CD4-positive, alpha-beta T cell (primary cell): ENCODE results near the gene BNIP2. TPM values are rescaled to one million over a fixed set of nuclear protein-coding genes. Genes with fewer than 3 reads are reported as not detected.

ENCODE experiments used
- ATAC-seq: fragments of 200-7000 bp; cut with Tn5 transposase; one replicate; pipeline ENCODE4 v1.10.0; 2022; ENCODE audit warnings: mild to moderate bottlenecking; ENCODE audit not compliant: poor library complexity
- CTCF ChIA-PET: fragments of 350-600 bp; sonication (Branson Sonifier 250); formaldehyde crosslinking; loops from one replicate; lab custom pipeline; 2021; ENCODE audit warnings: antibody characterized with exemption, inconsistent platforms; lab: Charles Lee
- POLR2A ChIA-PET: fragments of 350-600 bp; sonication (Branson Sonifier 250); formaldehyde crosslinking; loops from one replicate; lab custom pipeline; 2021; ENCODE audit warnings: antibody characterized with exemption, inconsistent platforms; lab: Charles Lee
- DNase-seq, 14 experiments: peaks; one replicate each; pipeline ENCODE4 v3.0.0-alpha.2; 2013 to 2020; ENCODE audit warnings: mixed read lengths in 2 of 14
- H3K27ac ChIP-seq, 2 donors: one replicate each; pipeline versions ENCODE4 v1.5.1 to v1.7.0; 2013; ENCODE audit warnings: low read length in 2 of 2, low read depth in 1 of 2, mild to moderate bottlenecking in 1 of 2
- H3K27me3 ChIP-seq, 2 experiments: 1 replicate in 1 of 2; 2 replicates in 1 of 2; pipeline versions ENCODE4 v1.6.1 to v1.7.0; 2013; ENCODE audit warnings: low read length in 2 of 2, control low read depth in 1 of 2, mild to moderate bottlenecking in 1 of 2, moderate library complexity in 1 of 2; ENCODE audit not compliant: insufficient read depth in 2 of 2, control insufficient read depth in 1 of 2
- H3K36me3 ChIP-seq: one replicate; pipeline ENCODE4 v1.6.1; 2013; ENCODE audit warnings: low read length, control low read depth; ENCODE audit not compliant: insufficient read depth
- H3K4me1 ChIP-seq: one replicate; pipeline ENCODE4 v1.6.1; 2013; ENCODE audit warnings: low read length, control low read depth; ENCODE audit not compliant: insufficient read depth
- H3K4me3 ChIP-seq: one replicate; pipeline ENCODE4 v1.5.1; 2013; ENCODE audit warnings: mild to moderate bottlenecking, low read length, moderate library complexity
- H3K9me3 ChIP-seq, 2 experiments: 1 replicate in 1 of 2; 2 replicates in 1 of 2; pipeline versions ENCODE4 v1.6.1 to v1.7.0; 2013; ENCODE audit warnings: low read length in 2 of 2, mild to moderate bottlenecking in 2 of 2, control low read depth in 1 of 2, moderate library complexity in 1 of 2; ENCODE audit not compliant: control insufficient read depth in 1 of 2, insufficient read depth in 1 of 2
- H3K27ac Mint-ChIP-seq: one replicate; pipeline ENCODE4 v1.8.0; 2020; ENCODE audit warnings: mixed read lengths
- H3K27me3 Mint-ChIP-seq: one replicate; pipeline ENCODE4 v1.8.0; 2021; ENCODE audit warnings: mixed read lengths
- H3K36me3 Mint-ChIP-seq: one replicate; pipeline ENCODE4 v1.8.0; 2021; ENCODE audit warnings: low read depth, mixed read lengths
- H3K4me1 Mint-ChIP-seq: one replicate; pipeline ENCODE4 v1.8.0; 2021; ENCODE audit warnings: low read depth, mixed read lengths
- H3K4me3 Mint-ChIP-seq: one replicate; pipeline ENCODE4 v1.8.0; 2020; ENCODE audit warnings: mild to moderate bottlenecking, mixed read lengths
- H3K9me3 Mint-ChIP-seq: one replicate; pipeline ENCODE4 v1.8.0; 2020; ENCODE audit warnings: mixed read lengths
- intact Hi-C, 2 experiments: fragments of 100-400 bp; cut with DNase I in 1 of 2; cut with micrococcal nuclease in 1 of 2; formaldehyde crosslinking; loops; one replicate each; pipeline versions ENCODE4 v1.15.1 to v1.9.0; 2023 to 2025; cut with DNase I, micrococcal nuclease
- total RNA-seq, 174 experiments: library from RNA in 2 of 174; stranded (reverse) in 2 of 174; gene quantifications; one replicate each; pipeline ENCODE4 v1.2.3 and lab custom pipeline; 2021 to 2026
- TF ChIP-seq, protein P1 (sequence below): fragments of 200-600 bp; IDR thresholded peaks from one replicate; pipeline ENCODE4 v1.8.0; 2022; ENCODE audit warnings: antibody characterized with exemption, mild to moderate bottlenecking

BNIP2 gene
- total RNA-seq, 2 experiments from 2014 or later: 109 TPM

DNA sequence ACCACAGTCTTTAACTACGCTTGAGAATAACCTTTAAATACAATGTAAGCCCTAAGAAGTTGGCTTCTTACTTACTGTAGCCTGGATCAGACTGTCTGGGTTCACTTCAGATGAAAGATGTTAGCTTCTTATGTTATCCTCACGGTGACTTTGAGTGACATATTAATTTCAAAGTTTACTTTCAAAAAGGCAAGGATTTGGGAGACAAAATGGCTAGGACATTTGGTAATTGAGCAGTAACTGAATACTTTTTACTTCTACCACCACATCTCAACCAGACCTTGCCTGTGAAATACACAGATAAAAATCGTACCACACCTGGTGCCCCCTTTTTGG is 36.0 kb upstream of the BNIP2 start:
- Mint-ChIP-seq H3K9me3 (no peaks in the 10 kb centered on the region), H3K4me3 (no peak overlapping the region), H3K36me3 (no peaks in the 10 kb centered on the region), H3K27ac (no peak overlapping the region), H3K4me1 (no peaks in the 10 kb centered on the region), H3K27me3 (peaks cover 23% of the 10 kb centered on the region)
- no peak overlapping the region for H3K27ac ChIP-seq
- no peak for DNase-seq
- H3K36me3 ChIP-seq: no peaks in the 10 kb centered on the region
- H3K9me3 ChIP-seq: no peaks in the 10 kb centered on the region
- no peak overlapping the region for H3K4me3 ChIP-seq
- intact Hi-C loops: loop anchor here (1.0 to 10.0 kb wide), 4 partner anchors 454 to 720 kb away; no protein-coding TSS in a partner anchor
- POLR2A ChIA-PET: interaction anchor here (1.0 to 1.5 kb wide), 2 partner anchors 600 to 602 kb away, joined by 3 to 7 read pairs; no protein-coding TSS in a partner anchor
- CTCF ChIA-PET: interaction anchor here (0.6 to 3.3 kb wide), 10 partner anchors 9 to 602 kb away, joined by 3 to 16 read pairs (median 4); partner anchors contain the start of gene FOXB1
- no peak for ATAC-seq
- TF ChIP-seq, protein P1, sequence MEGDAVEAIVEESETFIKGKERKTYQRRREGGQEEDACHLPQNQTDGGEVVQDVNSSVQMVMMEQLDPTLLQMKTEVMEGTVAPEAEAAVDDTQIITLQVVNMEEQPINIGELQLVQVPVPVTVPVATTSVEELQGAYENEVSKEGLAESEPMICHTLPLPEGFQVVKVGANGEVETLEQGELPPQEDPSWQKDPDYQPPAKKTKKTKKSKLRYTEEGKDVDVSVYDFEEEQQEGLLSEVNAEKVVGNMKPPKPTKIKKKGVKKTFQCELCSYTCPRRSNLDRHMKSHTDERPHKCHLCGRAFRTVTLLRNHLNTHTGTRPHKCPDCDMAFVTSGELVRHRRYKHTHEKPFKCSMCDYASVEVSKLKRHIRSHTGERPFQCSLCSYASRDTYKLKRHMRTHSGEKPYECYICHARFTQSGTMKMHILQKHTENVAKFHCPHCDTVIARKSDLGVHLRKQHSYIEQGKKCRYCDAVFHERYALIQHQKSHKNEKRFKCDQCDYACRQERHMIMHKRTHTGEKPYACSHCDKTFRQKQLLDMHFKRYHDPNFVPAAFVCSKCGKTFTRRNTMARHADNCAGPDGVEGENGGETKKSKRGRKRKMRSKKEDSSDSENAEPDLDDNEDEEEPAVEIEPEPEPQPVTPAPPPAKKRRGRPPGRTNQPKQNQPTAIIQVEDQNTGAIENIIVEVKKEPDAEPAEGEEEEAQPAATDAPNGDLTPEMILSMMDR: peak; percentile 39
- peaks cover 0 to 18% of the 10 kb centered on the region in 2 experiments for H3K27me3 ChIP-seq
- no peaks in the 10 kb centered on the region for H3K4me1 ChIP-seq

DNA sequence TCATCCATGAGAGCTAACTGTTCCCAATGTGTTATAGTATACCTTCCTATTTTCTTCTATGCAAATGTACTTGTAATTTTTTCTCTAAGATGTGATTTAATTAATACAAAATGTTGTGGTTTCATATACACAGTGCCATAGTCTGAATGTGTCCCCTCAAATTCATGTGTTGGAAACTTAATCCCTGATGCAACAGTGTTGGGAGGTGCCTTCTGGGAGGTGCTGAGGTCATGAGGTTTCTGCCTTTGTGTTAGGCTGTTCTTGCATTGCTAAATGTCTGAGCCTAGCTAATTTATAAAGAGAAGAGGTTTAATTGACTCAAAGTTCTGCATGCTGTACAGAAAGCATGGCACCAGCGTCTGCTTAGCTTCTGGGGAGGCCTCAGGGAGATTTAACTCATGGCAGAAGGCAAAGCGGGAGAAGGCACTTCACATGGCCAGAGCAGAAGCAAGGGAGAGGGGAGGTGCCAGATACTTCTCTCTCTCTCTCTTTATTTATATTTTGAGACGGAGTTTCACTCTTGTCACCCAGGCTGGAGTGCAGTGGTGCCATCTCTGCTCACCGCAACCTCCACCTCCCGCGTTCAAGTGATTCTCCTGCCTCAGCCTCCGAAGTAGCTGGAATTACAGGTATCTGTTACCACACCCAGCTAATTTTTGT is 34.7 kb upstream of the BNIP2 start:
- Histone ChIP-seq H3K36me3 (no peaks in the 10 kb centered on the region), H3K27ac (no peak overlapping the region), H3K4me3 (no peak overlapping the region), H3K27me3 (peaks cover 0 to 9% of the 10 kb centered on the region in 2 experiments), H3K4me1 (no peaks in the 10 kb centered on the region), H3K9me3 (no peaks in the 10 kb centered on the region)
- Mint-ChIP-seq H3K36me3 (no peaks in the 10 kb centered on the region), H3K4me1 (no peaks in the 10 kb centered on the region), H3K27ac (no peak overlapping the region), H3K27me3 (peaks cover 10% of the 10 kb centered on the region), H3K9me3 (no peaks in the 10 kb centered on the region), H3K4me3 (no peak overlapping the region)
- DNase-seq (no peak), ATAC-seq (no peak)
- CTCF ChIA-PET: interaction anchor here (1.3 to 3.3 kb wide), 3 partner anchors 10 to 456 kb away, joined by 5 to 16 read pairs (median 5); no protein-coding TSS in a partner anchor
- intact Hi-C loops: loop anchor here in 1 of 2 experiments (1.0 to 10.0 kb wide), 3 partner anchors 455 to 721 kb away; no protein-coding TSS in a partner anchor
- TF ChIP-seq, protein P1: no peak
- POLR2A ChIA-PET: interaction anchor here (1.5 kb wide), 1 partner anchor 603 kb away, joined by 7 read pairs; no protein-coding TSS in a partner anchor

DNA sequence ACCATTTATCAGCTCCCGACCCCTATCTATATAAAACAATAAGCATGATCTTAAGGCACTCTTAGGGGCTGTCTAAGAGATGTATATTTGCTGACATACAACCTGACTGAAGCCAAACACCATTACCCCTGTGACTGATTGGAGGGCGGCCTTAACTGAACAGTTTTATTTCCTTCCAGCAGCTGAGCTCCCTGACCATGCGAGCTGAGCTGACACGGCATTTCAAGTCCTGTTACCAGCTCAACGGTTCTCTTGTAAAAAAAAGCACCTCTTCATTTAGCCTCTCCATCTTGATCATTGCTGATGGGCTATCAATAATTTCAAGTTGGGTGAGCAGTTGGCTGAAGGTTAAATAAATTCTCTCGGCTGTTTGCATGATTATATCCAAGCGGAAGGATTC is 33.4 kb upstream of the BNIP2 start:
- H3K36me3 Mint-ChIP-seq: no peaks in the 10 kb centered on the region
- Histone ChIP-seq H3K9me3 (no peaks in the 10 kb centered on the region), H3K27ac (no peak overlapping the region), H3K4me3 (no peak overlapping the region), H3K36me3 (no peaks in the 10 kb centered on the region), H3K4me1 (no peaks in the 10 kb centered on the region), H3K27me3 (peaks cover 0 to 5% of the 10 kb centered on the region in 2 experiments)
- DNase-seq (no peak), ATAC-seq (no peak)
- no peak overlapping the region for H3K27ac Mint-ChIP-seq
- H3K27me3 Mint-ChIP-seq: peaks cover 5% of the 10 kb centered on the region
- TF ChIP-seq, protein P1: no peak
- ChIA-PET CTCF (interaction anchor here (3.3 kb wide), 1 partner anchor 30 kb away, joined by 16 read pairs; no protein-coding TSS in a partner anchor), POLR2A (no interaction called here)
- H3K4me3 Mint-ChIP-seq: no peak overlapping the region
- no peaks in the 10 kb centered on the region for H3K4me1 Mint-ChIP-seq
- no peaks in the 10 kb centered on the region for H3K9me3 Mint-ChIP-seq
- intact Hi-C loops: loop anchor here in 1 of 2 experiments (10.0 kb wide), 1 partner anchor 722 kb away; no protein-coding TSS in a partner anchor
